Activated CD4-positive, alpha-beta T cell treated with anti-CD3 and anti-CD28 coated beads for 1 hour (primary cell): Measurements from ENCODE around the gene PAWR.

Experiments
- DNase-seq: peaks from one replicate; pipeline ENCODE4 v3.0.0-alpha.2; 2020

The PAWR gene

GRCh38 chr12:79690638-79691510, at the start of gene PAWR:
TSS of gene PAWR (minus strand) at chr12:79690964. CDS start at chr12:79690244, 720 bp downstream.
- DNase-seq, result no peak

- DNase-seq, result no peak
Observed at GRCh38 chr12:79737875-79738718, 47.3 kb upstream of the PAWR start.

GRCh38 chr12:79732638-79733037, 41.9 kb upstream of the PAWR start:
- no peak for DNase-seq

GRCh38 chr12:79725987-79726386, 35.2 kb upstream of the PAWR start:
- DNase-seq, result no peak

- DNase-seq, result no peak
Observed at GRCh38 chr12:79717006-79717405, 26.2 kb upstream of the PAWR start.

DNA sequence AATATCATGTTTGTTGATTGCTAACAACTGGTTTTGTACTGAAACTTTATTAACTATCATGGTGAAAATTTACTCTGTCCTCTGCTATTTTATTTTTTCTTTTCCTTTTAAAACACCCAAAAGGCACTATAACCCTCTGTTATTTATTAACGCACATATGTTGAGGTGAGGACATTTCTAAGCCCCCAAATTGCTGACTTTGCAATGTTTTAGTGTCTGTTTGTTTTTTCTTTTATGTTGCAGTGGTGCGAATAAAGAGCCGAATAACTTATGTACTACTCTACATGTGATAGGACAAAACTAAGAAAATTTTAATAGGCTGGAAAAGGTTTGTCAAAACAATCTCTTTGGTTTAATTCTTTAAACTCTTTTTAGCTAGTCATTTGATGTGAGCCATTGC, 24.5 kb upstream of the PAWR start:
- DNase-seq, result no peak

GRCh38 chr12:79710707-79711483, 20.1 kb upstream of the PAWR start:
- DNase-seq, result no peak

- DNase-seq, result no peak
Observed at GRCh38 chr12:79707830-79708229, 17.1 kb upstream of the PAWR start.

GRCh38 chr12:79706676-79707075, 15.9 kb upstream of the PAWR start:
- DNase-seq, result no peak

DNA sequence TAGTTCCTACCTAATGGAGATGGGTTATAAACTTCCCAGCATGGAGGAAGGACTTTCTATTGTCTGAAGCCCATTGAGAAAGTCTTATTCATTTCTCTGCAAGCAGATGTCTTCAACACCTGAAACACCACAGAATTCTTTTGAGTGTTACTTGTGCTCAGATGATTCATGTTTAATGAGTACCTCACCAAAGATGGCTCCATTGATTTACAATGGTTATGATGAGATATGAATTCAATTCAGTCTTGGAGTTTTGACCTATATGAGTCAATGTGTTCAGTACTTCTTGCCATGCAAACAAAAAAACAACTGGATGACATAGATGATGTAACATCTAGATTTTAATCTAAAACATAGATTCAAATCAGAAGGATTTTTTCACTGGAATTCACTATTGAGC, 15.4 kb upstream of the PAWR start:
- DNase-seq, result no peak

GRCh38 chr12:79698966-79699365, 8.2 kb upstream of the PAWR start:
- DNase-seq, result no peak

- no peak for DNase-seq
Observed at GRCh38 chr12:79696416-79696815, 5.7 kb upstream of the PAWR start.

DNA sequence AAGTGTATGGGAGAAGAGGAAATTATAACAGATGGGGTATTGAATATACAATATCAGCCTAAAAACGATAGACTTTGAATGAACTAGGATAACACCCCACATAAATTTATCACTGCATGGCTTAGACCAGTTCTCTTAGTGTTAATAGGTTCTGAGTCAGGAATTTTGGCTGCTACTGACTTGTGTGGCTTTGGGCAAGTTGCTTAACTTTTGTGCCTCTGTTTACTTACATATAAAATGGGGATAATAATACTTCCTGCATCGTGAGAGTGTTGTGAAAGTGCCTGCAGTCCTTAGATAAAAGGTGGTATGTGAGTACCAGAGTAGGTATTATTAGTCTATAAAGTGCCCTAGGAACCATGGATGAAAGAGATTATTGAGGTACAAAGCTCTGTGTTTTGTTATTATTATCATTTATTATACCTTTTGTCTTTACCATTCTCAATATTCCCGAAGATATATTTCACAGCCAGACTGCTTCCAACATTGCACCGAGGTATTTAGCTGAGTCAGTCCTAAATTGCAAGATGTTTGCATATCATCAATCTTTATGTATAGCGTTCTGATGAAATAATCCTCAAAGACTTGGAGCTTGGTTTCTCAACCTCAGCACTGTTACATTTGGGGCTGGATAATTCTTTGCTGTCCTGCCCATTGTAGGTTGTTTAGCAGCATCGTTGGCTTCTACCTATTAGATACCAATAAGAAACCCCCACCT, 2.3 kb upstream of the PAWR start:
- DNase-seq, result no peak

DNA sequence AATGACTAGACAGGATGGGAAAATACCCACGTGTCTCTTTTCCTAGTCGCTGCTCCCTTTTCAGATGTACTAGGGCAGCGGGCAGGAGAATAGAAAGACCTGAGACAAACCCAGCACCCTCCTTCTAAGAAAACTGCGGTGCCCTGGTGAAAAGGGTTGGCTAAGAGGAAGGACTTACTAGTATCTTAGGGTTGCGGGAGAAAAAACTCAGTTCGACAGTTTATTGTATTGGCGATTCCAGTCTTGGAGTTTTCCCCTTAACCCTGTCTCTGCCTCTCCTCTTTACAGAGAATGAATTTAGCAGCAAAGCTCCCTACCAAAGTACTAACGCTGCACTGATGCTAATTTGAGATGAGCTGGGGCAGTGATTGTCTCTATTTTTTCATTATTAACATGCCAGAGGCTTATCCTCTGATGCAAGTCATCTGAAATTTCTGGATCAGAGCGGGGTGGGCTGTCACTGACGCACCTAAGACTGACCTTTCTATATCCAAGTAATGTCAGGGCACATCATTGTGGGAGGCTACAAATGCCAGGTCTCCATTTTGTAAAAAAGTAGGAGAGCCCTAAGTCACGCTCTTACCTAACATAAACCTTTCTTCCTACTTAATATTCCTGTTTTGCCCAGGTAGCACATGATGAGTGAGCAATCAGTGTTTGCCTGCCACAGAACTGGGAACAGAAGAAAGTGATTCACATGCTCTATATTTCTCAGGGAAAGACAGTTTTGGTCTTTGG, 916 bp upstream of the PAWR start:
- DNase-seq, result no peak

DNA sequence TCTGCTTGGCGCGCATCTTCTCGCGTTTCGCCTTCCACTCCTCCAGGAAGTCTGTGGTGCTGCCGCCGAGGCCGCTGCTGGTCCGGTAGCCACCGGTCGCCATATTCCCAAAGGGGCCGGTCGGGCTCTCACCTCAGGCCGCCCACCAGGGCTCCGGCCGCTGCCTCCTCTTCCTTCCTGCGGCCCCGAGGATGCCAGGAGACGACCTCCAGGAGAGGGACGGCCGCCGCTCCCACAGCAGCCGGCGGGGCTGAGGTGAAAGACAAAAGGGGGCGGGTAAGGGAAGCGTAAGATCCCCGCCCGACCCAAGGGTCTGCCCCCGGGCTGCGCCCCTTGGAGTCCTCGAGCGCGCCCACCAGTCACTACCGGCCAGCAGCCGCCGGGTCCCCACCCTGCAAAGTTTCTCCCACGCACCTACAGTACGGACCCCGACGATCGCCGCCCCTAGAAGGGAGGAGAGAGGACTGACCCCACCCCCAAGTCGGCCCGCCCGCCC, 574 bp downstream of the PAWR start:
- no peak for DNase-seq

DNA sequence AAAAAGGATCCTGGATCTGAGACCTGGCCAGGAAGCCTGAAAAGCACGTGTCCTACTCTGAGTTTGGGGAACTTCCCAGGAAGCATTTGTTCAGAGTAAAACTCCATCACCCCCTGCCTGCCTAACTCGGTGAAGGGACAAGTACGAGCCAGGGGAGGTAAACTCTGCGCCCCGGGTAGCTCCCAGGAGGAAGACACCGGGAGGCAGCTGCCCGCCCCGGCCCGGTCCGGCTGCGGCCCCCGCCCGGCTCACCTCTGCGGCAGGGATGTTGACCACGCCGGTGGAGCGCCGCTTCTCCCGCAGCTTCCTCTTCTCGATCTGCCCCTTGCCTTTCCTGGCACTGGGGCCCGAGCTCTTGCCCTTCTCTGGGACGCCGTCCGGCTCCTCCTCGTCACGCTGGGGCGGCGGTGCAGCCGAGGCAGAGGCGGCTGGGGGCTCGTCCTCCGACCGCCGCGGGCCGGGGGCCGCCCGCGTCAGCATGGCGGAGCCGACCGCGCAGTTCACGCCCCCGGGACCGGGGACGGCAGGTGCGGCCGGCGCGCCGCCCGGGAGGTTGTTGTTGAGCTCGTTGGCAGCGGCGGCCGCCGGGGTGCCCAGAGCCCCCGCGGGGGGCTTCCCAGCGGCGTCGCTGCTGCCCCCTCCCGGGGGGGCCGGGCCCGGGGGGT, 1.2 kb downstream of the PAWR start:
- no peak for DNase-seq

GRCh38 chr12:79689061-79689476, 1.7 kb downstream of the PAWR start:
- DNase-seq, result no peak

DNA sequence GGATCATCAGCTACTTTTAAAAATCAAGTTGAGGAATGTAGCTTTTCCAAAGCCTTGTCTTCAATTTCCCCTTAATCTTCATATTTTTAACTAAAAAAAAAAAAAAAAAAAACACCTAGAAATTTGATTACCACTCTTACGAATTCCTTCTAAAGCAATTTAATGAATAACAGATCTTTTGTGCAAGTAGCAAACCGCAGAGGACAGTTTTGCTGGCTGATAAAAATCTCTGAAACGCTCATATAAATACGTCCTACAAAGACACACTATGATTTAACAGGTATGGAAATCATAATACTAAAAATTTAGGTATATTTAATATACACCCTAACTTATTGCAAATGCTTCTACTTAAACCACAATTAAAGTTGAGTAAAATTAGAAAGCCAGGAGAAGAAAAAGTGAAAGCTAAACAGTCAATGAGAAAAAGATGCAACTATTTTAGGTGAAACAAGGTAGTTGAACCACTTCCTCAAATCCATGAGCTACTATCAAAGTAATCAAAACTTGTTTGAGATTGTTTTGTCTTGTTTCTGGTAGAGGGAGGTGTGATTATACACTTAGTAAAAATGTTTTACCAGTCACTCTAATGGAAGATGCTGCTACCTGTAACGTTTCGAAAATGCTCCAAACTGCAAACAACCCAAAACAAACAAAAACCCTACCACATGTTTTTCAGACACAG, 2.2 kb downstream of the PAWR start:
- DNase-seq, result no peak

- DNase-seq, result no peak
Observed at GRCh38 chr12:79687711-79688260, 3.0 kb downstream of the PAWR start.

GRCh38 chr12:79686171-79686570, 4.6 kb downstream of the PAWR start:
- DNase-seq, result no peak
